Measurements from ENCODE around the gene NBAS. TPM values are rescaled to one million over a fixed set of nuclear protein-coding genes. Genes with fewer than 3 reads are reported as not detected.
A peak's percentile ranks its signal among the peaks of the same experiment; 100 is the strongest.

Gene NBAS
- total and polyA plus RNA-seq, 10 of the 15 experiments (the other 5 are each of a cell fraction or from before 2014, with no cell fraction given), result 4.3 to 32.7 (median 20.8) TPM

GRCh38 chr2:15142069-15142689 lies 419.0 kb downstream of the NBAS start (continued):
- TF ChIP-seq TCF12 (IDR thresholded peaks at IDR 0.05; ENCODE audit: low read depth, low read length), result peak; percentile 89; the same call in 1 of the 2 replicates
- TF ChIP-seq, protein P1, sequence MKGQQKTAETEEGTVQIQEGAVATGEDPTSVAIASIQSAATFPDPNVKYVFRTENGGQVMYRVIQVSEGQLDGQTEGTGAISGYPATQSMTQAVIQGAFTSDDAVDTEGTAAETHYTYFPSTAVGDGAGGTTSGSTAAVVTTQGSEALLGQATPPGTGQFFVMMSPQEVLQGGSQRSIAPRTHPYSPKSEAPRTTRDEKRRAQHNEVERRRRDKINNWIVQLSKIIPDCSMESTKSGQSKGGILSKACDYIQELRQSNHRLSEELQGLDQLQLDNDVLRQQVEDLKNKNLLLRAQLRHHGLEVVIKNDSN (IDR thresholded peaks at IDR 0.05; ENCODE audit: borderline replicate concordance, extremely low read length, insufficient read depth, low read depth, low read length), result peak; percentile 58
- peak; percentile 65 for TF ChIP-seq NFIC (IDR thresholded peaks at IDR 0.05; ENCODE audit: low read depth, low read length)
- TF ChIP-seq, protein P2, sequence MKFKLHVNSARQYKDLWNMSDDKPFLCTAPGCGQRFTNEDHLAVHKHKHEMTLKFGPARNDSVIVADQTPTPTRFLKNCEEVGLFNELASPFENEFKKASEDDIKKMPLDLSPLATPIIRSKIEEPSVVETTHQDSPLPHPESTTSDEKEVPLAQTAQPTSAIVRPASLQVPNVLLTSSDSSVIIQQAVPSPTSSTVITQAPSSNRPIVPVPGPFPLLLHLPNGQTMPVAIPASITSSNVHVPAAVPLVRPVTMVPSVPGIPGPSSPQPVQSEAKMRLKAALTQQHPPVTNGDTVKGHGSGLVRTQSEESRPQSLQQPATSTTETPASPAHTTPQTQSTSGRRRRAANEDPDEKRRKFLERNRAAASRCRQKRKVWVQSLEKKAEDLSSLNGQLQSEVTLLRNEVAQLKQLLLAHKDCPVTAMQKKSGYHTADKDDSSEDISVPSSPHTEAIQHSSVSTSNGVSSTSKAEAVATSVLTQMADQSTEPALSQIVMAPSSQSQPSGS (IDR thresholded peaks at IDR 0.05; ENCODE audit: low read length), result peak; percentile 82; the same call in 1 of the 2 replicates
- 0 out of 2 replicates have a peak, but pooled peaks have one; percentile 53 for TF ChIP-seq PML (IDR thresholded peaks at IDR 0.05; ENCODE audit: low read length)
- TF ChIP-seq, protein P3, sequence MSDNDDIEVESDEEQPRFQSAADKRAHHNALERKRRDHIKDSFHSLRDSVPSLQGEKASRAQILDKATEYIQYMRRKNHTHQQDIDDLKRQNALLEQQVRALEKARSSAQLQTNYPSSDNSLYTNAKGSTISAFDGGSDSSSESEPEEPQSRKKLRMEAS (IDR thresholded peaks at IDR 0.05; ENCODE audit: low read depth, low read length), result peak; percentile 83
- TF ChIP-seq CHD4 (IDR thresholded peaks at IDR 0.05), result no peak
- TF ChIP-seq TCF7 (IDR thresholded peaks at IDR 0.05; ENCODE audit: borderline replicate concordance), result no peak
- TF ChIP-seq, protein P4, sequence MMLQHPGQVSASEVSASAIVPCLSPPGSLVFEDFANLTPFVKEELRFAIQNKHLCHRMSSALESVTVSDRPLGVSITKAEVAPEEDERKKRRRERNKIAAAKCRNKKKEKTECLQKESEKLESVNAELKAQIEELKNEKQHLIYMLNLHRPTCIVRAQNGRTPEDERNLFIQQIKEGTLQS (IDR thresholded peaks at IDR 0.05; ENCODE audit: borderline replicate concordance, extremely low read depth, low read depth, low read length), result no peak
- peak; percentile 93 for TF ChIP-seq CREB1 (IDR thresholded peaks at IDR 0.05; ENCODE audit: low read depth)
- peak; percentile 79 for TF ChIP-seq ZBTB40 (IDR thresholded peaks at IDR 0.05; ENCODE audit: borderline replicate concordance)
- TF ChIP-seq CBFB (IDR thresholded peaks at IDR 0.05; ENCODE audit: low read depth), result peak; percentile 57; the same call in 1 of the 2 replicates
- TF ChIP-seq, protein P5, sequence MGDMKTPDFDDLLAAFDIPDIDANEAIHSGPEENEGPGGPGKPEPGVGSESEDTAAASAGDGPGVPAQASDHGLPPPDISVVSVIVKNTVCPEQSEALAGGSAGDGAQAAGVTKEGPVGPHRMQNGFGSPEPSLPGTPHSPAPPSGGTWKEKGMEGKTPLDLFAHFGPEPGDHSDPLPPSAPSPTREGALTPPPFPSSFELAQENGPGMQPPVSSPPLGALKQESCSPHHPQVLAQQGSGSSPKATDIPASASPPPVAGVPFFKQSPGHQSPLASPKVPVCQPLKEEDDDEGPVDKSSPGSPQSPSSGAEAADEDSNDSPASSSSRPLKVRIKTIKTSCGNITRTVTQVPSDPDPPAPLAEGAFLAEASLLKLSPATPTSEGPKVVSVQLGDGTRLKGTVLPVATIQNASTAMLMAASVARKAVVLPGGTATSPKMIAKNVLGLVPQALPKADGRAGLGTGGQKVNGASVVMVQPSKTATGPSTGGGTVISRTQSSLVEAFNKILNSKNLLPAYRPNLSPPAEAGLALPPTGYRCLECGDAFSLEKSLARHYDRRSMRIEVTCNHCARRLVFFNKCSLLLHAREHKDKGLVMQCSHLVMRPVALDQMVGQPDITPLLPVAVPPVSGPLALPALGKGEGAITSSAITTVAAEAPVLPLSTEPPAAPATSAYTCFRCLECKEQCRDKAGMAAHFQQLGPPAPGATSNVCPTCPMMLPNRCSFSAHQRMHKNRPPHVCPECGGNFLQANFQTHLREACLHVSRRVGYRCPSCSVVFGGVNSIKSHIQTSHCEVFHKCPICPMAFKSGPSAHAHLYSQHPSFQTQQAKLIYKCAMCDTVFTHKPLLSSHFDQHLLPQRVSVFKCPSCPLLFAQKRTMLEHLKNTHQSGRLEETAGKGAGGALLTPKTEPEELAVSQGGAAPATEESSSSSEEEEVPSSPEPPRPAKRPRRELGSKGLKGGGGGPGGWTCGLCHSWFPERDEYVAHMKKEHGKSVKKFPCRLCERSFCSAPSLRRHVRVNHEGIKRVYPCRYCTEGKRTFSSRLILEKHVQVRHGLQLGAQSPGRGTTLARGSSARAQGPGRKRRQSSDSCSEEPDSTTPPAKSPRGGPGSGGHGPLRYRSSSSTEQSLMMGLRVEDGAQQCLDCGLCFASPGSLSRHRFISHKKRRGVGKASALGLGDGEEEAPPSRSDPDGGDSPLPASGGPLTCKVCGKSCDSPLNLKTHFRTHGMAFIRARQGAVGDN (IDR thresholded peaks at IDR 0.05), result peak; percentile 68
- TF ChIP-seq, protein P6, sequence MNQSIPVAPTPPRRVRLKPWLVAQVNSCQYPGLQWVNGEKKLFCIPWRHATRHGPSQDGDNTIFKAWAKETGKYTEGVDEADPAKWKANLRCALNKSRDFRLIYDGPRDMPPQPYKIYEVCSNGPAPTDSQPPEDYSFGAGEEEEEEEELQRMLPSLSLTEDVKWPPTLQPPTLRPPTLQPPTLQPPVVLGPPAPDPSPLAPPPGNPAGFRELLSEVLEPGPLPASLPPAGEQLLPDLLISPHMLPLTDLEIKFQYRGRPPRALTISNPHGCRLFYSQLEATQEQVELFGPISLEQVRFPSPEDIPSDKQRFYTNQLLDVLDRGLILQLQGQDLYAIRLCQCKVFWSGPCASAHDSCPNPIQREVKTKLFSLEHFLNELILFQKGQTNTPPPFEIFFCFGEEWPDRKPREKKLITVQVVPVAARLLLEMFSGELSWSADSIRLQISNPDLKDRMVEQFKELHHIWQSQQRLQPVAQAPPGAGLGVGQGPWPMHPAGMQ (IDR thresholded peaks at IDR 0.05; ENCODE audit: borderline replicate concordance), result no peak
- TF ChIP-seq BHLHE40 (IDR thresholded peaks at IDR 0.05; ENCODE audit: borderline replicate concordance in 1 of 2, low read depth in 2 of 2, low read length in 1 of 2), result peak; percentile 86 to 87; a peak in 3 of 4 replicates
- peak; percentile 60 for TF ChIP-seq POLR2A (IDR thresholded peaks at IDR 0.05; ENCODE audit: low read depth, low read length)

Measured in GM12878 (cell line).